Kidney tubule cell (primary cell): Measurements from ENCODE around the gene NTM.
A peak's percentile ranks its signal among the peaks of the same experiment; 100 is the strongest.
"Not testable (repeated sequence)": the region's sequence is repeated elsewhere in the genome, so short reads cannot be mapped to it uniquely, and the experiment has no call there.

Experiments
- DNase-seq: peaks from one replicate; pipeline ENCODE4 v3.0.0-alpha.2; 2018; ENCODE audit warnings: low spot score

Gene NTM

DNA sequence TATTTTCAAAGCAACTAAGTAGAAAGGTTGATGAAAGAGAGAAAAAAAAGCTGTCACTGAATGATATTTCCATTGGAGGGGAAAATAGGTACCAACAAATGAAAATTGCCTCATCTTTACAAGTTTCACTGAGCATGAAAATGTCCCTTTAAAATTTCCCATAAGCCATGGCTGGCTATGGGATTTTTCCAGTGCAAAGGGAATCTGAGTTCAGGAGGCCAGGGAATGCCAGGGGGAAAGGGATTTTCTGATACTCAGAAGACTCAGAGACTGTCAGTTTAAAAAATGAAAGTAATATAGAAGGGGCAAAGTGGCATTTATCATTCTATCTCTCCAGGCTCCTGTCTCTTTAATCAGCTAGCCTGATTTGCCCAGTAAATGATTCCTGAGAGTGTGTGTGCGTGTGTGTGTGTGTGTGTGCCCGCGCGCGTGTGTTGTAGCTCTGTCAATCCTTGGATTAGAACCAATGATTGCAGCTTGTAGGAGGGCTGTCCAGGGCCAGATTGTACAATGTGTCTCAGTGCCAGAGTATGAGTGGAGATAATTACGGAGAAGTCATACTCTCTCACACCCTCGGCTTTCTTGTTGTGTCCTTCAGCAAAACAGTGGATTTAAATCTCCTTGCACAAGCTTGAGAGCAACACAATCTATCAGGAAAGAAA, at the start of gene NTM:
TSS of gene NTM (plus strand) at position 526 of the 662 bp plus-strand sequence.
- DNase-seq = peak; percentile 17

DNA sequence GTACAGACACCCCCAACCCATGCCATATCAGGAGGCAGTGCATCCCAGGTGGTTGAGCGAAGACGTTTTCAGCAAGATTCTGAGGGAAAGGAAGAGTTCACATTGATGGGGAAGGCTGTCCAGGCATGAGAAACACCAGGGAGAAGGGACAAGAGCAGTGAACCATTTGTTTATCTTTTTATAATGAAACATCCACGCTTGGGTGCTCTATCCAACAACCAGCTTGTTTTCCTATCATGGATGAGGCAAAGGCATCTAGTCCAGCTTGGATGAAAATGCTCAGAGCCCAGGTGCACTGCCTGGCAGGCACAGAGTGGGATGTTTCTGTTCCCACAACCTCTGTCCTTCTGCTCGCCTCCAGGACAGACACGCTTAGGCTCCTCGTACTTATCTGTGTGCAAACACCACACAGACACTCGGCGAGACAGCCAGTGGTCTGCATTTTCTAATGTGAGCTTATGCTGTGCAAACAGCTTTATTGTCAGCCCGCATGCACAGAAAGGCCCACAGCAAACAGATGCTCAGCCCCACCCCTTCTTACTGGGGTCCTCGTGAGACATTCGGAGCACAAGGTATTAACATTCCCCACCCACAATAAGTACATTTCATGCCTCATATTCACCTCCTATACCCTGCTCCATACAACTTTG, 45.4 kb upstream of the NTM start:
- DNase-seq = no peak

GRCh38 chr11:131326829-131327228, 43.6 kb upstream of the NTM start:
- no peak for DNase-seq

DNA sequence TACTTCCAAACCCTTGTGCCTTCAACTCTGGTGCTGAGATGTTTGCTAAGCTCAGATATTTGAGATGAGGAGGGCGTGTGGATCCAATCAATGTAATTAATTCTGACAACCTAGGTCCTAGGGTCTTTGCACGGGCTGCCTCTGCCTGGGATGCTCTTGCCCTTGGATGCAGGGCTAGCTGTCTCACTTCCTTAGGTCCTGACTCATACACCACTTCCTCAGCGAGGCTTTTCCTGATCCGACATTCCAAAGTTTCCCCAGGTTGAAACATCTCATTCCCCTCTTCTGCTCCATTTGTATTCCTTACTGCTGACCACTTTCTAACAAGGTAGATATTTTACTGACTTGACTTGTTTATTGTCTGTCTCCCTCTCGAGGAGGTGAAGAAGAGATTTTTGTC, 43.0 kb upstream of the NTM start:
- no peak for DNase-seq

- DNase-seq = no peak
These were observed 41.6 kb upstream of the NTM start for GRCh38 chr11:131328843-131329242.

DNA sequence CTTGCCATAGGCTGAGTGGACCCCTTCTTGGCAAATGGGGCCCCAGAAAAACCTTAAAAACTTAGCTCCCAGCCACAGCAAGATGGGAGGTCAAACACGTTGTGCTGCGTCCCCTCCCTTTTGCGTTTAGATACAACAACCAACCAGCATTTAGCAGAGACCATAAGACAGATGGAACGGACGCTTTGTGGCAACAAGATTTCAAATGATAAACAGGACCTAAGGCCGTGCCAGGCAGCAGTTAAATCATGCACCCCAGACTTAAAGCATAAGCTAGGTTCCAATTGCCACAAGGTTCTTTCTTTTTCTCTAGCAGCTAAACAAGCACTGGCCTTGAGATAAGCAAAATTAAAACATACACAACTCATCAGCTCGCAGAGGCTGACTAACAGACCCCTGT, 39.4 kb upstream of the NTM start:
- no peak for DNase-seq

DNA sequence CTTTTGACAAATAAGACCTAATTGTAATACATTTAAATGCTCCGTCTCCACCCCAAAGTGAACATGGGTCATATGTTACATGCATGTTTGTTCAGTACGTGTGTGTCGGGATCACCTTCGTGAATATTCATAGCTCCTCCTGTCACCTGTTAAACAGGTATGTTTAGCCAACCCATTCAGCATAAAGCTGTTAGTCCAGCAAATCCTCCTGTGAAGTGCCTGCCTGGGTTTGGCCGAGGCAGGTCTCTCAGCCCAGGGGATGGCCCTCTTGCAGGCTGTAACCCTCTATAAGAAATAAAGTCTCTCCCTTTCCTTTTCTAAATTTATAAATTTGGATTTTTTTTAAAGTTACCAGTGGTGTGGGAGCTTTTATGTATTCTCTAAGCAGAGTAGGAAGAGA, 38.9 kb upstream of the NTM start:
- no peak for DNase-seq

GRCh38 chr11:131334601-131335000, 35.8 kb upstream of the NTM start:
- DNase-seq = no peak

DNA sequence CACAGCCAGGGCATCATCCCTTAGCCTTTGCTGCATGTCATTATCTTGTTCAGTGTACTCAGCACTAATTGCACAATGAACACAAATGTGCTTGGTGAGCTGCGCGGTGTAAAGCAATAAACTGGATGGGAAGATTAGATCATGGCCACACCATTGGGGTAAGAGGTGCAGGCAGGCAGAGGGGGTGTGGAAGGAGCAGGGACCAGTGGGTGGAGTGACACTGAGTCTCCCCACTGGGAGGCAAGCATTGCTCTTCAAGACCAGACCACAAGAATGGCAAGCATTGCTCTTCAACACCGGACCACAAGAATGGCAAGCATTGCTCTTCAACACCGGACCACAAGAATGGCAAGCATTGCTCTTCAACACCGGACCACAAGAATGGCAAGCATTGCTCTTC, 28.5 kb upstream of the NTM start:
- not testable (repeated sequence) for DNase-seq

DNA sequence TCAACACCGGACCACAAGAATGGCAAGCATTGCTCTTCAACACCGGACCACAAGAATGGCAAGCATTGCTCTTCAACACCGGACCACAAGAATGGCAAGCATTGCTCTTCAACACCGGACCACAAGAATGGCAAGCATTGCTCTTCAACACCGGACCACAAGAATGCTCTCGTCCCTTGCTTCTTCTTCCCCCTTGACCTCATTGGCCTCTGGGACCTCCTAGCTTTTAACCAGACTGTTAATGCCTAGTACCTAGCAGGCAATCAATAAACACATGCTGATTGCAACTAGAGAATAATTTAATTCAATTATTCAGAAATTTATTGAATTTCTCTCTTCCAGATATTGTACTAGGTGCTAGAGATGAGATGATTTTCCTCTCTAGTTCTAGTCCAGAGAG, 28.0 kb upstream of the NTM start:
- not testable (repeated sequence) for DNase-seq

GRCh38 chr11:131345406-131345805, 25.0 kb upstream of the NTM start:
- DNase-seq = no peak

DNA sequence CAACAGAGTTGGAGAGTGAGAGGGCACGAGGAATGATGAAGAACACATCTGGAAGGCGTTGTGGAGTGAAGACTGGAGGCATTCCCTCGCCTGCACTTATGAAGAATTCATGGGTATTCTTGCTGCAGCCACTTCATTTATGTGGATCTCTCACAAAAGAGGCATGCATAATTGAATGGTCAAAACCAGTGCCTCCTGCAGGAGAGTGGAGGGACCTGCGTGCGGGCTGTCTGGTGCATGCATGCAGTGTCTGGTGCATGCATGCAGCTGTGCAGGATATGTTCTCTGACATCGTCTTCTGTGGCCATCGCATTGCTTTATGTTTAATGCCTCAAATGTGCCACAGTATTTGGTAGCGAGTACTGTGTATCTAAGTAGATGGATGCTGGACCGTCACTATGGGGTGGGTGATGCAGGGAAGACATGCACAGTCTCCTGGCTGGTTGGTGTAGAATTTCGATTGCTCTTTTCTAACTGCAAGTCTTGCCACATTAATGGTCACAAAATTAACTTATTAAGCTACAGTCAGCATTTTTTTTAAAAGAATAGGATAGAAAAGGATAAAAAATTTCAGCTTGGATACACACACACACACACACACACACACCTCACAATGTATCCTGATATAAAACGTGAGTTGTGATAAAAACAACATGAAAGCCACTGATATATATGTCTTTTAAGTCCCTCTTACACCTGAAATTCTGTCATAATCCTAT, 20.9 kb upstream of the NTM start:
- DNase-seq = no peak

- no peak for DNase-seq
These were observed 19.5 kb upstream of the NTM start for GRCh38 chr11:131350872-131351271.

DNA sequence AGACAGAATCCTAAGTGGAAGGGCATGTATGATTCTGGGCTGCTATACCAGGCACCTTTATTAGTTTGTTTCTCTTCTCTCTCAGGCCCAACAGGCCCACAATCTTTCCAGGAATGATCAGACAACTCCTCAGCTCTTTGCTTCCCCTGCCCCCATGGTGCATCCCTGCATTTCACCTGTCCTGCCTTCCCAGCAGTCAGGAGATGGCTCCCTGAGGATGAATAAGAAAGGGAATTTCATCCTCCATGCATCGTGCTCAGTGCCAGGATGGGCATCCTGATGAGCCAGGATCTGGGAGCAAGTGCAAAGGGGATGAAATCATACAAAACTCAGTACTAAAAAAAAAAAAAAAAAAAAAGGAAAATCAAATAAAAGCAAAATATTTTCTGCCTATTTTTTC, 18.6 kb upstream of the NTM start:
- DNase-seq = no peak

GRCh38 chr11:131353766-131354165, 16.6 kb upstream of the NTM start:
- no peak for DNase-seq

DNA sequence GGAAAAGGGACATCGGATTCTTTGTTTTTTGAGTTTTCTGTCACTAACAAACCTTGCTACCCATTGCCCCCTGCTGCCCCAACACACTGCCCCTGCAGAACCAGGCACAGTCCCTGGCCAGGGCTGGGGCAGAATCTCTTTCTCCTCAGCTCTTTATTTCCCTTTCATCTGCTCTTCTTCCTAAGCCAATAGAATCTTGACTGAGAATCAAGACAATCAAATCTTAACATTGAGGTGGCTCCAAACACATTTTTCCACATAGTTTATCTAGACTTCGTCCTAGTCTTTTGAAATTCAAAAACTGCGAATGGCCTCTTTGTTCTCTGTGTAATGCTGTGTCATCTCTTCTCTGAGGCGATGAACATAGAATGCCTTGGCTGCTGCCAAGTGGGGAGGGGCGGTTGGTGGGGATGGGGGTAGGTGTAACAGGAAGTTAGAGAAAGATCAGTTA, 16.1 kb upstream of the NTM start:
- DNase-seq = no peak

GRCh38 chr11:131356206-131356605, 14.2 kb upstream of the NTM start:
- peak; percentile 7 for DNase-seq

DNA sequence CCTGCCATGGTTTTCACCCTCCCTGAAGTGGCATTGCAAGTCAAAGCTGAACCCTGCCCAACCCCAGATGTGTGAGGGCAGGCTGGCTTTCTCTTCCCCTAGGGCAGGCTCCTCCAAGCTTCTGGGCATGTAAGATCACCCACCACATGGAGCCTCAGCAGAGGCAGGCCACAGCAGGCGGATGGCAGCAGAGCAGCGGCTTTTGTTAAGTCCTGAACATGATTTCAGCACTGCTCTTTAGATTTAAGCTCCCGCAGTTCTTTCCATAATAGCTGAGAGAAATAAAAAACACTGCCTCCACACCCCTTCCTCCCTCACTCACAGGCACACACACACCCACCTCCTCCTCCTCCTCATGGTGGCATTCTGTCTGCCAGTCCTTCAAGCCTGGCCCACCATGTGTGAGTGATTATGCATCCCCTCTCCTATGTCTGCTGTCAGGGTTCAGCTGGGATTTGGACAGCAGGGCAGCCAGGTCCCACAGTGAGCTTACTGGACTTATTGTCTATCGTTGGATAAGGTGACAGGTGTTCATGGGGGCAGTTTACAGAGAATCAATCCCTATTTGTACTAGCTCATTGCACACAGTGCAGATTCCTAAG, 5.0 kb upstream of the NTM start:
- no peak for DNase-seq

- DNase-seq = no peak
These were observed 731 bp downstream of the NTM start for GRCh38 chr11:131370901-131371790.

GRCh38 chr11:131371791-131372104, 1.3 kb downstream of the NTM start:
- DNase-seq = no peak

DNA sequence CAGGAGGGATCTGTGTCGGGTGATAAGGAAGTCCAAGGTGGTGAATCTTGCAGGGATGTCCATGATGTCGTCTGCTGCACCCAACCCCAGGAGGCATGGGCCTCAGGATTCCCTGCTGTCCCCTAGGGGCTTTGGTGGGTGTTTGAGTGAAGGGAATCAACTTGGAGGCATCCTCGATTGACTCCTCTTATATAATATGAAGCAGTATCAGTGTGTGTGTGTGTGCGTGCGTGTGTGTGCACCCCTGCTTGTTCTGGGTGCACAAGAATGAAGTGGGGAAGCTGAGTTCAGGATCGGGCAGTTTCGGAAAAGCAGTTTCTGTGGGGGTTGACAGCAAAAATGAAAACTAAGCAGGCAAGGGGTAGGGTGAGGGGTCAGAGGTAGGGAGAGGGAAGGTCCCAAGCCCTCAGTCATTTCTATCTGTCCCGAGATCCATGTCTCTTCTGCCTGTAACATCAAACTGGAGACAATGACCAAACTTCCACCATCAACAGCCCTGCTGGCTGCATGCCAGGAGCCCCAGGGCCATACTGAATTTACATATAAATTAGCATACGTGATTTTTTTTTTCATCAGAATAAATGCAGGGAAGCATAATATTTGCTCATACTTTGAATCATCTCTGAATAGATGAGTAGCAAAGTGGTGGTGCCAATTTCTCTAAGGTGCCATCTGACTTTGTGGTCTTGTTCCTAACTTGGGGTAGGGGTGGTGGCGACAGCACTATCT, 2.0 kb downstream of the NTM start:
- no peak for DNase-seq
